ENCODE results near the gene CNEP1R1. TPM values are rescaled to one million over a fixed set of nuclear protein-coding genes. Genes with fewer than 3 reads are reported as not detected.

Gene CNEP1R1
- total and polyA plus RNA-seq, 2 donors (not counting 1 experiment from before 2014, with no cell fraction given) = 18.6 to 32.9 TPM

DNA sequence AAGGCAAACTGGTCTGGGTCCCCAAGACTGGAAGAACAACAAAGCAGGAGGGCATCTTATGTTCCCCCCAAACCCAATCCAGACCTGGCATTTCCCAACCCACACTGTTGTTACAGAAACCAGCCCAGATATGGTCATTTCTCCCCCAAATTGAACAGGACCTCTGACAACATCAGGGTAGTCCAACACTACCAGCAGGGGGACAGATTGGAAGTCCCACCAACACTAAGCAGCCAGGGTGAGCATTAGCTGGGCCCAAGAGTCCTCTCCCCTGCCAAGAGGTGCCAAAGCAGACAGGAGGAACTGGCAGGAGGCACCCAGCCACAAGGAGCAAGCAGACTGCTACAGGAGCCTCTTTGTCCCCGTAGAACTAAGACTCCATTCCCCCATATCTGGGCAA lies 29.3 kb upstream of the CNEP1R1 start:
- ChIA-PET POLR2A (no interaction called here), CTCF (no interaction called here)
- H2AFZ ChIP-seq (ENCODE audit: insufficient read depth, low read depth, low read length, poor library complexity, severe bottlenecking) = no peak overlapping the region
- 44% methylated on average over 1 of the region's 1 CpG for WGBS (ENCODE audit: insufficient coverage)
- ATAC-seq (ENCODE audit: low read depth) (no peak), DNase-seq (no peak)
- H3K4me2 ChIP-seq (replicated peaks; ENCODE audit: low read depth, low read length, poor library complexity, severe bottlenecking) = no peak overlapping the region
- H3K79me2 ChIP-seq (ENCODE audit: control insufficient read depth, insufficient read depth, low read length) = no peaks in the 10 kb centered on the region
- Mint-ChIP-seq H3K27ac (no peak overlapping the region), H3K4me1 (no peaks in the 10 kb centered on the region), H3K27me3 (peaks cover 23% of the 10 kb centered on the region), H3K4me3 (no peak overlapping the region), H3K9me3 (ENCODE audit: insufficient read depth) (no peaks in the 10 kb centered on the region)
- H3K9ac ChIP-seq (ENCODE audit: low read length) = no peak overlapping the region
- H3K9me3 ChIP-seq (ENCODE audit: control extremely low read depth in 1 of 3, control insufficient read depth in 2 of 3, insufficient read depth in 1 of 3, low read length in 2 of 3) = no peaks in the 10 kb centered on the region
- no peak overlapping the region for H3K4me3 ChIP-seq (ENCODE audit: control extremely low read depth in 1 of 5, extremely low read depth in 1 of 5, insufficient read depth in 1 of 5, low read depth in 2 of 5, low read length in 4 of 5)
- no peaks in the 10 kb centered on the region for H3K36me3 ChIP-seq (replicated peaks in 1 of 2; ENCODE audit: control extremely low read depth in 1 of 2, control insufficient read depth in 1 of 2, extremely low read depth in 1 of 2, insufficient read depth in 2 of 2, low read length in 1 of 2)
- intact Hi-C loops (cut with micrococcal nuclease) = no loop called here
- H3K4me1 ChIP-seq (ENCODE audit: control insufficient read depth in 2 of 2, insufficient read depth in 2 of 2, low read length in 2 of 2) = no peaks in the 10 kb centered on the region
- H4K20me1 ChIP-seq (ENCODE audit: control insufficient read depth, insufficient read depth, low read length, poor library complexity, severe bottlenecking) = no peaks in the 10 kb centered on the region
- TF ChIP-seq CTCF (IDR thresholded peaks at IDR 0.05) = no peak
- no peak for TF ChIP-seq EZH2 (IDR thresholded peaks at IDR 0.05; ENCODE audit: borderline replicate concordance, insufficient read depth, low read depth, low read length, poor library complexity, severe bottlenecking)
- no peak overlapping the region for H3K27ac ChIP-seq (ENCODE audit: low read length in 2 of 2)
- peaks cover 0 to 4% (median under 1%) of the 10 kb centered on the region in 4 experiments for H3K27me3 ChIP-seq (replicated peaks in 1 of 4; ENCODE audit: control extremely low read depth in 1 of 4, control insufficient read depth in 3 of 4, insufficient read depth in 4 of 4, low read length in 3 of 4)

DNA sequence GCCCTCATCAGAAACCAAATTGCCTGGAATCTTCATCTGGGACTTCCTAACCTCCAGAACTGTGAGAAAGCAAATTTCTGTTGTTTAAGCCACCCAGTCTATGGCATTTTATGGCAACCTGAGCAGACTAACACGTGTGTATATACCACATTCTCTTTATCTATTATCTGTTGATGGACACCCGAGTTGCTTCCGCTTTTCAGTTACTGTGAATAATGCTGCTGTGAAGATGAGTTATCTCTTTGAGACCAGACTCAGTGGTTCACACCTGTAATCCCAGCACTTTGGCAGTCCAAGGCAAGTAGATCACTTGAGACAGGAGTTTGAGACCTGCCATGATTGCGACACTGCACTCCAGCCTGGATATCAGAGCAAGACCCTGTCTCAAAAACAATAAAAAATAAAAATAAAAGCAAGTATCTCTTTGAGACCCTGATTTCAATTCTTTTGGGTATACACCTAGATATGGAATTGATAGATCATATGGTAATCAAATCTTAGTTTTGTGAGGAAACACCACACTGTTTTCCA lies 27.2 kb upstream of the CNEP1R1 start:
- DNase-seq = no peak
- intact Hi-C loops (cut with micrococcal nuclease) = no loop called here
- Mint-ChIP-seq H3K27ac (no peak overlapping the region), H3K4me3 (no peak overlapping the region), H3K27me3 (peaks cover 24% of the 10 kb centered on the region), H3K4me1 (no peaks in the 10 kb centered on the region), H3K9me3 (ENCODE audit: insufficient read depth) (no peaks in the 10 kb centered on the region)
- ChIA-PET POLR2A (no interaction called here), CTCF (no interaction called here)
- H3K4me2 ChIP-seq (replicated peaks; ENCODE audit: low read depth, low read length, poor library complexity, severe bottlenecking) = no peak overlapping the region
- no peaks in the 10 kb centered on the region for H3K9me3 ChIP-seq (ENCODE audit: control extremely low read depth in 1 of 3, control insufficient read depth in 2 of 3, insufficient read depth in 1 of 3, low read length in 2 of 3)
- no peaks in the 10 kb centered on the region for H3K79me2 ChIP-seq (ENCODE audit: control insufficient read depth, insufficient read depth, low read length)
- no peaks in the 10 kb centered on the region for H3K4me1 ChIP-seq (ENCODE audit: control insufficient read depth in 2 of 2, insufficient read depth in 2 of 2, low read length in 2 of 2)
- peaks cover 0 to 4% (median 0%) of the 10 kb centered on the region in 4 experiments for H3K27me3 ChIP-seq (replicated peaks in 1 of 4; ENCODE audit: control extremely low read depth in 1 of 4, control insufficient read depth in 3 of 4, insufficient read depth in 4 of 4, low read length in 3 of 4)
- WGBS (ENCODE audit: insufficient coverage) = 90% methylated on average over 2 of the region's 4 CpGs
- H2AFZ ChIP-seq (ENCODE audit: insufficient read depth, low read depth, low read length, poor library complexity, severe bottlenecking) = no peak overlapping the region
- no peak for TF ChIP-seq EZH2 (IDR thresholded peaks at IDR 0.05; ENCODE audit: borderline replicate concordance, insufficient read depth, low read depth, low read length, poor library complexity, severe bottlenecking)
- no peak for TF ChIP-seq CTCF (IDR thresholded peaks at IDR 0.05)
- H4K20me1 ChIP-seq (ENCODE audit: control insufficient read depth, insufficient read depth, low read length, poor library complexity, severe bottlenecking) = no peaks in the 10 kb centered on the region
- H3K4me3 ChIP-seq (ENCODE audit: control extremely low read depth in 1 of 5, extremely low read depth in 1 of 5, insufficient read depth in 1 of 5, low read depth in 2 of 5, low read length in 4 of 5) = no peak overlapping the region
- H3K27ac ChIP-seq (ENCODE audit: low read length in 2 of 2) = no peak overlapping the region
- H3K9ac ChIP-seq (ENCODE audit: low read length) = no peak overlapping the region
- no peaks in the 10 kb centered on the region for H3K36me3 ChIP-seq (replicated peaks in 1 of 2; ENCODE audit: control extremely low read depth in 1 of 2, control insufficient read depth in 1 of 2, extremely low read depth in 1 of 2, insufficient read depth in 2 of 2, low read length in 1 of 2)
- no peak for ATAC-seq (ENCODE audit: low read depth)
